HG03064 (cell line): ENCODE data around the gene OS9.

Experiments
- ATAC-seq: cut with Tn5 transposase; IDR thresholded peaks from one replicate; pipeline ENCODE4 v1.9.1; 2021; ENCODE audit warnings: low read depth; ENCODE audit not compliant: unreplicated experiment

Gene OS9

DNA sequence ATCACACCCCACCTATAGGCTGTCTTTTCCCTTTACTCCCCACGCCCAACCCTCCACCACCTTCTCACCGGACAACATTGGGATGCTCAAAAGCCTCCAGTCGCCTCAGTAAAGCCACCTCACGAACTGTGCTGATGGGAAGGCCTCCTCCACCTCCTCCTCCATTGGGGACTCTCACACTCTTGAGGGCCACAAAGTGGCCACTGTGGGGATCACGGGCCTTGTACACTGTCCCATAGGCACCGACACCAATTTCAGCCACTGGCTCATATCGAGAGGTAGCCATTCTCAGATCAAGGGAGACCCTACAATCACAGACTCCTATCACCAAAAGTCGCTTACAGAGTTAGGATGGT lies 57.5 kb downstream of the OS9 start:
- no peak for ATAC-seq

DNA sequence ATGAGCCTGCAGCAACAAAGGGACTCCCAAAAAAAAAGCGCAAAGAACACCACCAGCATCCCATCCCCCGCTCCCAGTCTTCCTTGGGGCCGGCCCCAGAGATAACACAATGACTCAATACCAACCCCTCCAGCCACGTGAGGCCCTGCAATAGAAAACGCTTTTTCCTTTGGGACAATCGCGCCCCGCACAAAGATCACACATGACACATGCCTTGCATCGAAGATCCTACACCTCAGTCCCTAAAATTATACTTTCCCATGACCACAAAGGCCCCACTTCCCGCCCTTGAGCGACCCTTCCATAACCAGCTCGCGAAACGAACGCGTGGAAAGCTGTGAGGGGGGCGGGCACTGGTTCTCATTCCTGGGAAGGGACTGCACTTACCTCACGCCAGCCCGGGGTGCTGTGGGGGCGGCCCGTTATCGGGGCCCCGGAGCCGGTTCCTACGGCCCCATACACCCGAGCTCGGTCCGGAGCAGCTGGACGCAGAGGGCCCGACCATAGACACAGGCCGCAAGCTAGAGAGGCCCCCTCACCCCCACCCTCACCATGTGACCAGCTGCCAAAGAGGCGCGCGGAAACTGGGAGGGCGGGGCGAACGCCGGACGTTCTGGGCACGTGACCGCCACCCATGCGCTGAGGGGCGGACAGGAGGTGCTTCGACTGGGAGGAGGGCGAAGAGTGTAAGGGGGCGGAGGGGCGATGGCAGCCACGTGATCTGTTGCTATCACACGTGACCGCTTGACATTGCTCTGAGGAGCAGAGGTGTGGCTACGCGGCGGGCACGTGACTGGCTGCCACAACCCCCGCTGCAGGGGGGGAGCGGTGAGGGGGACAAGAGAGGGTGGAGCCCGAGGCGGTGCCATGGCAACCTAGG lies 58.1 kb downstream of the OS9 start, which contains the start of gene CDK4:
Gene CDK4 (minus strand): TSS at position 523 of the 880 bp plus-strand sequence. CDS start 593 bp downstream, outside the sequence.
- ATAC-seq, result peak; percentile 63

DNA sequence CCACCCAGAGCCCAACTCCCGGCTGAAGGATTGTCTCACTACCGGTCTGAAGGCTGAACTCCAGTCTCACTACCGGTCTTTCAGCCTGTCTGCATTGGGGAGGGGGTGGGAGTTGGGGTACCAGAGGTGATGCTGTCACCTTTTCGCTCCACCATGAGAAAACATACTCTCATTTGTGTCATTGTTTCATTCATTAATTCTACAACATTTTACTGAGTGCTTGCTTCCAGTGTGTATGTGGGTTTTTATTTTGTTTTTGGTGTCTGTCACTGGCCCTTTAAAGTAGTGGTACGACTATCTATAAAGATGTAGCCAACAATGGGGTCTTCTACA lies 58.7 kb downstream of the OS9 start:
- no peak for ATAC-seq

DNA sequence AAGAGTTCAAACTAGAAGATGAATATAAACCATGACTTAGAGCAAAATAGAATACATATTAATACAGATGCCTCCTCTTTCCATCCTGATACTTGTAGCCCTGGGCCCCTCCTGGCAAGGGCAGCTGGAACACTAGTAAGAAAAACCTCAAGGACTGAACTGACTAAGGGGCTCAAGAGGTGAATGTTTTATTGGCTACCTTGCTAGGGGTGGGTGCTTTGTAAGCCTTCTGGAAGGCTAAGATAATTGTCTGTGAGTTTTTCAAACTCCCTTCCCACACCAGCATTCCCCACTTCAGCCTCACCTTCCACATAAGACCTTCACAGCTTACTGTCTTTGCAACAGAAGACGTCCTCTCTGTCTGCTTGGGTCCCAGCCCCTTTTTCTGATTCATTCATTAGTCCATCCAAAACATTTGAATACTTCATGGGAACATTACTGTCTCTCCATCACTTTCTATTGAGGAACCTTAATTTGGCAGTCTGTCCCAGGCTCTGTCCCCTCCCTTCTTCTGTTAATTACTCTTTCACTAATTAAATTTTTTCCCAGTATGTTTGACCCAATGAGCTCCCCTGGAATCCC lies 59.9 kb downstream of the OS9 start:
- no peak for ATAC-seq

DNA sequence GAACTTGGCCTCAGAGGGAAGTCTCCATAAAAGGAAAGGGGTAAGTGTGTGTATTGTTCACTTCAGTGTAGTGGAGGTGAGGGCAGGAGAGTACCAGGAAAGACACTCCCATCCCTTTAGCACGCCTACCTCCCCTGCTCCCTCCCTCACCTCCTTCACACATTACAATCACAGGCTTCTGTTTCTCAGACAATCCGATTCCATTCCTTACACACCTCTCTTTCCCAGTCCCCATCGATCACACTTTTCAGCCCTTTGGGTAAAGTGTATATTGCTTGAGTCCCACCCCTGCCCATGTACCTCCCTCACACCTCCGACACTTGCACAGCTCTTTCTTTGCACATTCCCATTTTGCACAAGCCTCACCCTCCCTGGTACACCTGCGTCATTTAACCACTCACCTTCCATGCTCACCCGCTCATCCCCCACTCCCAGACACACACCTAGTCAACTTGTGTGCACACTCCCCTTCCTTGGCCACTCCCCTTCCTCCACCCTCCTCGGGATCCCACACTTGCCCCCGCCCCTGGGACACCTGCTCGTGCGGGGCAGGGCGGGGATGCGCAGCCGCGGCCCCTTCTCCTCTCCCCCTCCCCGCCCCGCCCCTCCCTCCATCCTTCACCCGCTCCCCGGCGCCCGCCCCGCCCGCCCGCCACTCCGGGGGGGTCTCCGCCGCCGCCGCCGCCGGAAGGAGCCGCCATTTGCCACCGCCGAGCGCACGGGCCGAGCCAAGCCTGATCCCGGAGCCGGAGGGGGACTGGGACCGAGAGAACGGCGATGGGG lies 60.7 kb downstream of the OS9 start, which contains the start of gene MARCHF9:
Gene MARCHF9 (plus strand): TSS at position 693 of the 783 bp plus-strand sequence. CDS start 426 bp downstream, outside the sequence.
- ATAC-seq, result peak; percentile 29

DNA sequence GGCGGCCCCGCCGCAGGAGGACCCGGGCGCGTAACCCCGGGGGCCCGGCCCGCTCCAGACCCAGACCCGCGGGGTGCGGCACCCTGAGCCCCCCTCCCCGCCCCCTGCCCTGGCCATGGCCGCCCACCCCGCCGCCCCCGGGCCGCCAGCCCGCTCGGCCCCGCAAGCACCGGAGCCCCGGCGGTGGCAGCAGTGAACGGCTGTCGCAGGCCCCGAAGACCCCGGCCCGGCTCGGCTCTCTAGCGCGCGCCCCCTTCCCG lies 61.2 kb downstream of the OS9 start:
- ATAC-seq, result no peak

DNA sequence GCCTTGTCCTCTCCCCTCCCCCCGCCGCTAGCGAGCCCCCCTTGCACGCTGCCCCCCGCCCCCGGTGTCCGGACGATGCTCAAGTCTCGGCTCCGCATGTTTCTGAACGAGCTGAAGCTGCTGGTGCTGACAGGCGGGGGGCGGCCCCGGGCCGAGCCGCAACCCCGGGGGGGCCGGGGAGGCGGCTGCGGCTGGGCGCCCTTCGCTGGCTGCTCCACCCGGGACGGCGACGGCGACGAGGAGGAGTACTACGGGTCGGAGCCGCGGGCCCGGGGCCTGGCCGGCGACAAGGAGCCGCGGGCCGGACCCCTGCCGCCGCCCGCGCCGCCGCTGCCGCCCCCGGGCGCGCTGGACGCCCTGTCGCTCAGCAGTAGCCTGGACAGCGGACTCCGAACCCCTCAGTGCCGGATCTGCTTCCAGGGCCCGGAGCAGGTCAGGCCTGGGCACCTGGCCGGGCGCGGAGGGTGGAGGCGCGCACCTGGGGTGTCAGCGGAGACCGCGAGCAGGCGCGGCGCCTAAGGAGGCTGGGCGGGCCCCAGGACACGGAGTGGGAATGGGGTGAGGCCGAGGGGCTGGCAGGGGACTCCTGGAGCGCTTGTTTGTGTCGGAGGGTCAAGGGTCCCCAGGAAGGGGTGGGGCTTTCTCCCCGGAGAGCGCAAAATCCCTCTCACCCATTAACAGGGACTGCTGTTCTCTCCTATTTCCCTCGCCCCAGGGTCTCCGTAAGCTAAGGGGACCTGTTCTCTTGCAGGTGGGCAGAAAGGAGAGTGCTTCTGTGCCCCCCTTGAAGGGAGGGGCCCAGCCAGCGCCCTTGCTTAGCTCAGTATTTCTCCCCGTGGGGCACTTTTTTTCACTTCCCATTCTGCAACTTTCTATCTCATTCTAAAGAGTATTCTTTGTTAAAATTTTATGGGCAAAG lies 61.8 kb downstream of the OS9 start:
- no peak for ATAC-seq

DNA sequence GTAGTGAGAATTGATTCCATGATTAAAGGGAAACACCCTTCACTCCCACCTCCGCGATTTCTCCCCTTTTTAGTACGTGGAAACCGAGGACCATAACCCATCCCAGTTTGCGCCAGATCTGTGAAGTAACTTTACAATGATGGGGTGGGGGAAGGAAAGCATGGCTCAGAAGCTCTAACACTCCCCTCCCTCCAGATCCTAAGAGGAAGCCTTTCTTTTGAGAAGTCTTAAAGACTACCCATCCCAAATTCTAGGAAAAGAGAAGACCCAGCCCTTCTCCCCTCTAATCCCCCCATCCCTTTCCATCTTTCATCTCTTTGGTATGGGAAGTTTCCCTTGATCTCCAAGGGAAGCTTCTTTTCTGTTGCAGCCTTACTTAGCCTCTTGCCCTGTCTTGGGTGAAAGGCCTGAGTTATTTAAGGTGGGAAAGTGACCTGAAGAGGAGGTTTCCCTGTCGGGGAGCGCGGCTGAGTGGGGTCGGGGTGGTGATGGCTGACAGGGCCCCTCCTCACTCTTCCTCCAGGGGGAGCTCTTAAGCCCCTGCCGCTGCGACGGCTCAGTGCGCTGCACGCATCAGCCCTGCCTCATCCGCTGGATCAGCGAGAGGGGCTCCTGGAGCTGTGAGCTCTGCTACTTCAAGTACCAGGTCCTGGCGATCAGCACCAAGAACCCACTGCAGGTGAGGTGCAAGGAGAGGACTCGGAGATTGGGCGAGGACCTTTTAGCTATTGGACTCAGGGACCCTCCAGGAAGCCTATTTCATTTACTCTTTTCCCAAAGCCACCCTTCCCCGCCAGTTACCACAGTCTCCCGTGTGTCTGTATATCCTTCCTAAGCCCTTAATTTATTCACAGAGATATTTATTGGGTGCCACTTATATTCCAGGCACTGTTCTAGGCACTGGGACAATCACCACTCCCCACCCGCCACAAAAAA lies 62.7 kb downstream of the OS9 start:
- ATAC-seq, result no peak

DNA sequence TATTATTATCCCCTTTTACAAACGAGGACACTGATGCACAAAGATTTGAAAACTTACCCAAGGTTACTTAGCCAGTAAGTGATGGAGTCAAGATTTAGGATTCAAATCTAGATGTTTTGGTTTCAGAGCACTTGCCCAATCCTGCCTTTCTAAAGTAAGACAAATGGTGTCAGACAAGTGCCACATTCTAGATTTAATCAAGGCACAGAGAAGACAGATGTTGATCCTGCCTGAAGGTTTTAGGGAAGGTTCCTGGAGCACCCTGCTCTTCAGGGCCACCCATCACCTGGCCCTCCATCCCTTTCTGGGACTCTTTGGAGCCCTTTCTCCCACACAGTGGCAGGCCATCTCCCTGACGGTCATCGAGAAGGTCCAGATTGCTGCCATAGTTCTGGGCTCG lies 63.8 kb downstream of the OS9 start:
- ATAC-seq, result no peak

DNA sequence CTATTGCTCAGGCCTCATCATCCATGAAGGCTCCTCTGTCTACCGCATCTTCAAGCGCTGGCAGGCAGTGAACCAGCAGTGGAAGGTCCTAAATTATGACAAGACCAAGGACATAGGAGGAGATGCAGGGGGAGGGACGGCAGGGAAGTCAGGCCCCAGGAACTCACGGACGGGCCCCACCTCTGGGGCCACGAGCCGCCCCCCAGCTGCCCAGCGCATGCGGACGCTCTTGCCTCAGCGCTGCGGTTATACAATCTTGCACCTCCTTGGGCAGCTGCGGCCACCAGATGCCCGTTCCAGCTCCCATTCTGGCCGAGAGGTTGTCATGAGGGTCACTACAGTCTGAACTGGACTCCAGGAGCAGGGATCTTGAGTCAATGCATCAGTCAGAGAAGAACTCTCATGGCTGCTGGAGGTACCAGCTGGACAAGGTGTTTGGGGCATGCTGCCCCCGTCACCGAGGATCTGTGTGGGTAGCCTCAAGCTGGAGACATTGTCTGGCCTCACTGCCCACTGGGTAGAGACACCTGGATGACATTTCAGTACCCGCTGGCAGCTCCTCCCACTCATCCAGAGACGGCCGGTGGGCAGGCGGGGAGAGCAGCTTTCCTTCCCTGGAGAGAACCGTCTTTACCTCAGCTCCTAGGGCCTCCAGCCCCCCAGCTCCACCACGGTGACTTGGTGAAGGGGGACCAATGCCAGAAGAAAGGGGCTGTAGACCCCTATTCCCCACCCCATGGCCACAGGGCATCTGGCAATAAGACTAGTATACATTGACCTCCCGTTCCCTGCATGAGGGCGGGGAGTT lies 64.8 kb downstream of the OS9 start:
- no peak for ATAC-seq

DNA sequence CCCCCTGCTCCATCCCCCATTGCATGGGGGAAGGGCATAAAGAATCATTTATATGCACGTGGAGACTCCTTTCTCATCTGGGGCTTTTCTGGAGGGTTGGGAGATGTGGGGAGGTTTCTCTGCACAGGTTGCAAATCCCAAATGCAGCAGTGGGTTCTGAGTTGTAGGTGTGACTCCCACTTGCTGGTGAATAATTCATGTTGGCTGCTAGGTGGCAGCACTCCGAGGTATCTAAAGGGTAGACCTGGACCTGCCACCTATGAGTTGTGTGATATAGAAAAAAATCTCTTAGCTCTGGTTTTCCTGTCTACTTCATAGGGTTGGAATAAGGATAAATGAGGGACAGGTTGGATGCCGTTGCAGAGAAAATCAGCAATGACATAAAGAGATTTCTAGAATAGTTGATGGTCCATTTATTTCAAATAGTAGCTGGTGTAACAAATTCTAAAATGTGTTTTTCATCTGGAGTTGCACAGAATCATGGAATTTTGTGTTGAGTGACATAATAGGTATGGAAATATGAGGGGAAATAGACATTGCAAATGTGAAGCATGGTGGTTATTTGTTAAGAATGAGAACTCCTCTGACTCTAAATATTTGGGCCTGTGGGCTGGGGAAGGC lies 65.5 kb downstream of the OS9 start:
- no peak for ATAC-seq

DNA sequence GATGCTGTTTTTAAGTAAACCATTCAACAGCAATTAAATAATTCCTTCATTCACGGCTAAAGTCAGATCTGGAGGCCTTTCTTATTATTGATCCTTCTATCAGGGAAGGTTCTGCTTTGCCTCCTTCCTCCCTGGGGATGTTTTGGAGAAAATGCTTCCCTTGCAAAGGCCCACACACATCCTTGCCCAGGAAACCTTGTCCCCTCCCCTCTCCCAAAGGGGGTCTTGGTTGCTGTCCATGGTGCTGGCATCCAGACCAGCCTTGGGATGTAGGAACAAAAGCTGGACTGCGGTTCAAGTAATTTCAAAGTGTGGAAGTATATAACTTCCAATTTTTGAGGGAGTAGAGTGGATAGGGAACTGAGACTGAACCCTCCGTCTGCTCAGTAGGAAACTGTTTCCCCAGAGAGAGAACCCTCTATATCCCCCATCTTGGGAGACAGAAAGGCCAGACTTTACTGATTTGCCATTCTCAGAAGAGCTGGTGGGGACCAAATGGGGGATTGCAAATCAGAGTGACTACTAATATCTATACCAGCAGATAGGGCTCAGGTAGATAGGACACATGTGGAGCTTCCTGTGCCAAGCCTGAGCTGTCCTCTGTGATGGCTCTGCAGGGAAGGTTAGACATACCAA lies 66.5 kb downstream of the OS9 start:
- no peak for ATAC-seq

DNA sequence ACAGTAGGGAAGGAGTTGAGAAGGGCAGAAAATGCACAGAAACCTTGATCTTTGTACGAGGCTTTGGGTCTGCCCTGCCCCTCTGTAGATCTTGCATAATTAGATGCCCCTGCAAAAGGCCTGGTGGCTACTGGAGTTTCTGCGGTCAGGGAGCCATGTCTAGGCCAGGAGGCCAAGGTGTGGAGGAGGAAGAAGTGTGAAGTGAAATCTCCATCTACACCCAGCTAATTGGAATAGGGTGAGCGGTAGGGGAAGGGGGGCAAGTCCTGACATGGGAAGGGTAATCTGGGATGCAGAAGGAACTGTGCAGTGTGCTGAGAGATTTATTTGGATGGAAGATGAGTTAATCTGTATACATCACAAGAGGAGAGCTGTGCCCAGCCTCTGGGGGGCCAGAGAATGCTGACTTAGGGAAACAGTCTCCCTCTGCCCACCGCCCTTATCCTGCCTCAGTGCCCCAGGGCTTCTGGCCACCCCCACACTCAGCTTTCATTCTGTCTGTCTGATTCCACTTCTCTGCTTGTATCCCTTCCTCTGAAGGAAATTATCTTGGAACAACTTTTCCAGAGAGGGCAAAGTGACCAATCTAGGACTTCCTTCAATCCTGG lies 67.6 kb downstream of the OS9 start:
- no peak for ATAC-seq

DNA sequence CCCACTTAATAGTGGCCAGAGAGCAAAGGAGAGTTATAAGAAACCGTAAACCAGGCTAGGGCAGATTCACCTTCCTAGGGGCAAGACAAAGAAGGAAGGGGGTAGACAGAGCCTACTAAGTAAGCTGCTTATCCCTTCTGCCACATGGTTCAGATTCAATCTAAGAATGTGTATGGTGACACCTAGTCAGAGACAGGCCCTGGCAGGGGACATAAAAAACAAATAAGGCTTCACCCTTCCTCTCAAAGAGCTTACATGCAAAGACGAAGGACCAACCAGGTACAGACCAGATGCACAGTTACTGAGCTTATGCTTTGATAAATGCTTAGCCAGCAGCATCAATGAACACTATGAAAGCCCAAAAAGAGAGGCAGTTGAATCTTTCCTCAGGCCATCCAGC lies 68.5 kb downstream of the OS9 start:
- ATAC-seq, result no peak

DNA sequence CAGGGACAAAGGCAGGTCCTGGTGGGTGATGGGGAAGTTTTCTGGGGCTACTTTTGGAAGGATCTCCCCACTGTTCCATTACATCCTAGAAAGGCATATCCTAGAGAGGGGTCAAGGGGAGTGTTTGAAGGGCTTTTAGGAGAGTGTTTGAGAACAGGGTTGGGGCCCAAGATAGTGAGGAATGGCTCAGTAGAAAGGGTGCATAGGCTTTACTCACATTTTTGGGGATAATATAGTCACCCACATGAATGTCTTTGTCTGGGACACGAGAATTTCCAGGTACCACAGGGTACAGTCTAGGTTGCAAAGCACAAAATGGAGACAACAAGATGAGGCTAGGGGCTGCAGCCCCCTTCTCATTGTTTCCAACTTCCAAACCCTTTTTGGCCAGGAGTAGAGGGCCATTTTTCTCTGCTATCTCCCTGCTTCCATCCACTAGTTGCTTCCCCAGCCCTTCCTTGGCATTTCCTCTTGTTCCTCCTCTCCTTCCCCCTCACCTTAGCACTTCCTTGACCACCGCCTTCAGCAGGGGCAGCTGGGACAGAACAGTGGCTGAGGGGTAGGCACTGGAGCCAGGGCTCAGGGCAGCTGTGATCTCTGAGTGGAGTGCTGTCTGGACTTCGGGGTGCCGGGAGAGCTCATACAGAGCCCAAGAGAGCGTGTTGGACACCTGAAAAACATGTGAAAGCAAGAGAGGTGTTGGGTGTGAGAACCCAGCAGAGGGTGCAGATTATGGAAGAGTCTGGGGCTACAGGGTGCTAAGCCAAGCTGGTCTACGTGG lies 70.1 kb downstream of the OS9 start:
- ATAC-seq, result no peak

DNA sequence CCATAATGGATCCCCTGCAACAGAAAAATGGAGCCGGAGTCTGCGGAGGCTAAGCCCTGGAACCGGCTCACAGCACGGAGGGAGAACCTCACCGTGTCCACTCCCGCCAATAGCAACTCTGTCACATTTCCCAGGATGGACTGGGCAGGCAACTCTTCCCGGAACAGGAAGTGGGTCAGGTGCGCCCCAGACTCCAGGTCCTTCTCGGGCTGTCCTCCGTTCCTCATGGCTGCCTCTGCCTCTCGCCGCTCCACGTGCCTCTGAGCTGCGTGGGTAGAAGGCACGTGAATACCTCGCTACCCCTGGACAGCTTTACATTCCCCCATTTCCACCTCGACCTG lies 70.7 kb downstream of the OS9 start:
- ATAC-seq, result no peak
